Measurements from ENCODE around the gene S100A2. TPM values are rescaled to one million over a fixed set of nuclear protein-coding genes. Genes with fewer than 3 reads are reported as not detected.

Gene S100A2
- polyA plus RNA-seq, 2 of the 4 experiments (the other 2 are of a cell fraction) = 5.1 to 15.9 TPM

DNA sequence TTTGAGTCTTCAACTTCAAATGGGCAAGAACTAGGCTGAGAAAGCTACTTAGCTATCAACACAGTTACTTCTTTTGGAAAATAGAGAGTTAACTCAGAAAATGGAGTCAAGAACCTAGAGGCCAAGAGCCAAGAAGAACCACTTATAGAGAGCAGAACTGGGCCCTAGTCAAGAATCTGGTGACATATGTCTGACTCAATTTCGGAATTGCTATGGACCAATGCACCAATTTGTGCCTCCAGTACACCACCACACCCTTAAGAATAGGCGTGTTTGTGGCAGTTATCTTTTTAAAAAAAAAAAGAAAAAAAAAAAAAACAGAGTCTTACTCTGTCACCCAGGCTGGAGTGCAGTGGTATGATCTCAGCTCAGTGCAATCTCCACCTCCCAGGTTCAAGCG, 7.8 kb downstream of the S100A2 start:
- no peak overlapping the region for H3K27ac ChIP-seq
- peaks cover 20% of the 10 kb centered on the region for H3K4me1 ChIP-seq
- TF ChIP-seq, protein P1, sequence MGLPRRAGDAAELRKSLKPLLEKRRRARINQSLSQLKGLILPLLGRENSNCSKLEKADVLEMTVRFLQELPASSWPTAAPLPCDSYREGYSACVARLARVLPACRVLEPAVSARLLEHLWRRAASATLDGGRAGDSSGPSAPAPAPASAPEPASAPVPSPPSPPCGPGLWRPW (IDR thresholded peaks at IDR 0.05) = no peak
- no peak for TF ChIP-seq CEBPB (IDR thresholded peaks at IDR 0.05)
- no peak for TF ChIP-seq ESRRA (IDR thresholded peaks at IDR 0.05; ENCODE audit: borderline replicate concordance, low read length)
- TF ChIP-seq FOXS1 (CRISPR knock-in tag; IDR thresholded peaks at IDR 0.05) = no peak
- TF ChIP-seq CBX8 (IDR thresholded peaks at IDR 0.05) = no peak
- no peak for TF ChIP-seq RCOR1 (IDR thresholded peaks at IDR 0.05; ENCODE audit: low read depth, low read length)
- no peak for TF ChIP-seq HOXA7 (CRISPR knock-in tag; IDR thresholded peaks at IDR 0.05)
- TF ChIP-seq GATA3 (IDR thresholded peaks at IDR 0.05; ENCODE audit: borderline replicate concordance) = no peak
- no peak for TF ChIP-seq HOXB13 (CRISPR knock-in tag; IDR thresholded peaks at IDR 0.05; ENCODE audit: low read depth)
- no peak for TF ChIP-seq CHD4 (IDR thresholded peaks at IDR 0.05; ENCODE audit: borderline replicate concordance)
- ATAC-seq (no peak), DNase-seq (ENCODE audit: low read depth in 1 of 2, low spot score in 1 of 2) (no peak), FAIRE-seq (no peak)
- ChIA-PET CTCF (interaction anchor here (0.9 to 2.6 kb wide), 3 partner anchors 10 to 47 kb away, joined by 3 to 9 read pairs (median 3); no protein-coding TSS in a partner anchor), POLR2A (interaction anchor here (0.7 to 1.5 kb wide), 3 partner anchors 8 to 49 kb away, joined by 3 to 5 read pairs (median 5); partner anchors contain the start of genes S100A2 and S100A4)
- H3K9me3 ChIP-seq = 0 out of 3 replicates have a peak, but pooled peaks cover 4% of the 10 kb centered on the region
- 93% methylated on average over 3 of the region's 3 CpGs for WGBS (ENCODE audit: missing lambda C conversion rate)
- no peak overlapping the region for H3K4me3 ChIP-seq
- H3K4me2 ChIP-seq = no peak overlapping the region

DNA sequence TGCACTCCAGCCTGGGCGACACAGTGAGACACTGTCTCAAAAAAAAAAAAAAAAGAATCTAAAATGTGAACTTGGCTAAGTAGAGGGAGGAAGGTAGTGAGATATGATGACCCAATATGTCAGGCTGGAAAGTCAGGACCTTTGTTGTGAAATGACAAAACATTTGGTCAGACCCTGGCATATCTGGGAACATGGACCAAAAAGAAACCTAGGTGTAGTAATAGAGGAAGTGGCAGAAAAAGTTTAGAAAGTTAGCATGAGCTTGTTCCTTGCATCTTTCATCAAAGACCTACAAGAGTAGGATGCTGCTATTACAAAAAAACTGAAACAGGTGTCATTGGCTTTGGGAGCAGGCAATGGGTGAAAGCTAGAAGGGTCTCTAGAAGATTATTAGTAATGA, 9.3 kb downstream of the S100A2 start:
- Histone ChIP-seq H3K4me3 (no peak overlapping the region), H3K4me1 (peaks cover 22% of the 10 kb centered on the region), H3K27ac (no peak overlapping the region), H3K9me3 (0 out of 3 replicates have a peak, but pooled peaks cover 4% of the 10 kb centered on the region), H3K4me2 (no peak overlapping the region)
- DNase-seq (ENCODE audit: low read depth in 1 of 2, low spot score in 1 of 2) = no peak
- POLR2A ChIA-PET = no interaction called here
- TF ChIP-seq PHF8 (IDR thresholded peaks at IDR 0.05; ENCODE audit: borderline replicate concordance, low read depth) = no peak
- TF ChIP-seq KDM1A (IDR thresholded peaks at IDR 0.05; ENCODE audit: low read depth) = no peak
- no peak for TF ChIP-seq MAX (IDR thresholded peaks at IDR 0.05)
- no peak for TF ChIP-seq SMC3 (IDR thresholded peaks at IDR 0.05)
- TF ChIP-seq, protein P2, sequence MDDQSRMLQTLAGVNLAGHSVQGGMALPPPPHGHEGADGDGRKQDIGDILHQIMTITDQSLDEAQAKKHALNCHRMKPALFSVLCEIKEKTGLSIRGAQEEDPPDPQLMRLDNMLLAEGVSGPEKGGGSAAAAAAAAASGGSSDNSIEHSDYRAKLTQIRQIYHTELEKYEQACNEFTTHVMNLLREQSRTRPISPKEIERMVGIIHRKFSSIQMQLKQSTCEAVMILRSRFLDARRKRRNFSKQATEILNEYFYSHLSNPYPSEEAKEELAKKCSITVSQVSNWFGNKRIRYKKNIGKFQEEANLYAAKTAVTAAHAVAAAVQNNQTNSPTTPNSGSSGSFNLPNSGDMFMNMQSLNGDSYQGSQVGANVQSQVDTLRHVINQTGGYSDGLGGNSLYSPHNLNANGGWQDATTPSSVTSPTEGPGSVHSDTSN (IDR thresholded peaks at IDR 0.05) = no peak
- TF ChIP-seq HOXB5 (CRISPR knock-in tag; IDR thresholded peaks at IDR 0.05) = no peak
- TF ChIP-seq ZC3H11A (IDR thresholded peaks at IDR 0.05) = no peak
- no peak for TF ChIP-seq RARB (CRISPR knock-in tag; IDR thresholded peaks at IDR 0.05)
- no peak for TF ChIP-seq JUNB (IDR thresholded peaks at IDR 0.05)
- TF ChIP-seq, protein P1 (IDR thresholded peaks at IDR 0.05) = no peak
- TF ChIP-seq FOSB (CRISPR knock-in tag; IDR thresholded peaks at IDR 0.05) = no peak
- TF ChIP-seq CHD2 (IDR thresholded peaks at IDR 0.05; ENCODE audit: low read length, partially characterized antibody) = no peak
- TF ChIP-seq CHD4 (IDR thresholded peaks at IDR 0.05; ENCODE audit: borderline replicate concordance) = no peak
- no peak for TF ChIP-seq FOSL2 (IDR thresholded peaks at IDR 0.05)
- TF ChIP-seq FOSL2 (CRISPR knock-in tag; IDR thresholded peaks at IDR 0.05) = no peak
- no peak for TF ChIP-seq ZNF302 (CRISPR knock-in tag; IDR thresholded peaks at IDR 0.05)
- TF ChIP-seq BHLHE40 (IDR thresholded peaks at IDR 0.05; ENCODE audit: low read depth, low read length) = no peak
- TF ChIP-seq FOXS1 (CRISPR knock-in tag; IDR thresholded peaks at IDR 0.05) = no peak
- CTCF ChIA-PET = interaction anchor here (0.6 to 3.4 kb wide), 7 partner anchors 11 to 204 kb away, joined by 3 to 19 read pairs (median 4); partner anchors contain the start of genes S100A13 and S100A4
- no peak for ATAC-seq
- WGBS (ENCODE audit: missing lambda C conversion rate) = 86% methylated on average over 1 of the region's 1 CpG
- no peak for FAIRE-seq

Data from A549 (cell line).